Esophagus squamous epithelium (tissue), 4 donors: Measurements from ENCODE around the gene SGIP1.

Experiments used
- CTCF ChIP-seq, 6 experiments: fragments of 450-650 bp in 4 of 6; fragments of 200-600 bp in 2 of 6; sonication (generic) in 2 of 6; IDR thresholded peaks; one replicate each; pipeline ENCODE4 v1.5.1; 2016 to 2019; ENCODE audit warnings: antibody characterized with exemption in 6 of 6, mild to moderate bottlenecking in 4 of 6, moderate library complexity in 4 of 6
- POLR2A ChIP-seq, 4 donors: fragments of 450-650 bp; IDR thresholded peaks; one replicate each; pipeline ENCODE4 v1.6.1; 2017; ENCODE audit warnings: antibody characterized with exemption in 4 of 4, mild to moderate bottlenecking in 4 of 4, moderate library complexity in 3 of 4

DNA sequence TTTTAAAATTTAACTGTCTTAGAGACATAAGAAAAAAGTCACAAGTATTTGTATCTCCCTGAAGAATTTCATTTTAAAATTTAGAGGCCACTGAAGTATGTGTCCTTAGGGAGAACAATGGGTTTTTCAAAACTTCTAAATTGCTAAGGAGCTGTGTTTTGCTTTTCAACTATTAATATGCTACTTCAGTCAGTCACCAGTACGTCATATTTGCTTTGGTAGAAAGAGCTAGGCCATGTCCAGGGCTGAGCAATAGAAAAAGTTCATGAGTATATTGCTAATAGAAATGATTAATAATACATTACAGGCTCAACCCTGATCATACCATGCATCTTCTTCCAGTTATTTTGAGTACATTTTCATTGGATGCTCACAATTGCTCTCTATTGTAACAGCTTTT lies 1.7 kb upstream of the SGIP1 start:
- TF ChIP-seq CTCF (IDR thresholded peaks at IDR 0.05) = no peak
- no peak for TF ChIP-seq POLR2A (IDR thresholded peaks at IDR 0.05)
